GM21390 (cell line): ENCODE data around the gene GFOD1.
"Not testable (repeated sequence)": the region's sequence is repeated elsewhere in the genome, so short reads cannot be mapped to it uniquely, and the experiment has no call there.

Experiments used
- ATAC-seq: cut with Tn5 transposase; IDR thresholded peaks from one replicate; pipeline ENCODE4 v1.9.1; 2021; ENCODE audit not compliant: unreplicated experiment

The GFOD1 gene

GRCh38 chr6:13511913-13512717 is 24.7 kb upstream of the GFOD1 start:
- no peak for ATAC-seq

- ATAC-seq: not testable (repeated sequence)
Measured at GRCh38 chr6:13511141-13511571, 23.8 kb upstream of the GFOD1 start.

- not testable (repeated sequence) for ATAC-seq
Measured at GRCh38 chr6:13510433-13510832, 23.0 kb upstream of the GFOD1 start.

GRCh38 chr6:13508711-13509705 is 21.6 kb upstream of the GFOD1 start:
- no peak for ATAC-seq

- ATAC-seq: no peak
Measured at GRCh38 chr6:13507306-13507860, 20.0 kb upstream of the GFOD1 start.

- no peak for ATAC-seq
Measured at GRCh38 chr6:13505345-13505734, 17.9 kb upstream of the GFOD1 start.

GRCh38 chr6:13504611-13505344 is 17.4 kb upstream of the GFOD1 start:
- no peak for ATAC-seq

- ATAC-seq: no peak
Measured at GRCh38 chr6:13500915-13501314, 13.5 kb upstream of the GFOD1 start.

- no peak for ATAC-seq
Measured at GRCh38 chr6:13500264-13500663, 12.9 kb upstream of the GFOD1 start.

GRCh38 chr6:13496513-13497190 is 9.3 kb upstream of the GFOD1 start:
- no peak for ATAC-seq

- no peak for ATAC-seq
Measured at GRCh38 chr6:13495818-13496217, 8.4 kb upstream of the GFOD1 start.

GRCh38 chr6:13495112-13495776 is 7.8 kb upstream of the GFOD1 start:
- no peak for ATAC-seq

GRCh38 chr6:13494137-13494536 is 6.7 kb upstream of the GFOD1 start:
- ATAC-seq: no peak

- no peak for ATAC-seq
Measured at GRCh38 chr6:13493147-13493546, 5.7 kb upstream of the GFOD1 start.

- ATAC-seq: no peak
Measured at GRCh38 chr6:13492357-13492756, 5.0 kb upstream of the GFOD1 start.

GRCh38 chr6:13491538-13491937 is 4.1 kb upstream of the GFOD1 start:
- ATAC-seq: no peak

- ATAC-seq: no peak
Measured at GRCh38 chr6:13490402-13490801, 3.0 kb upstream of the GFOD1 start.

GRCh38 chr6:13488896-13489237 is 1.5 kb upstream of the GFOD1 start:
- no peak for ATAC-seq

GRCh38 chr6:13488015-13488895 is 855 bp upstream of the GFOD1 start:
- no peak for ATAC-seq
